GM08714 (cell line): ENCODE results near the gene HNRNPH1.
A peak's percentile ranks its signal among the peaks of the same experiment; 100 is the strongest.

ENCODE experiments used
- H3K4me3 ChIP-seq: fragments of 200-500 bp; sonication (Bioruptor generic); 2 replicates; pipeline ENCODE4 v1.5.1; 2014; ENCODE audit warnings: mild to moderate bottlenecking, low read length, inconsistent platforms
- ZNF274 ChIP-seq: IDR thresholded peaks from 2 replicates; pipeline ENCODE4 v1.6.1; 2012; ENCODE audit warnings: mild to moderate bottlenecking, low read depth, low read length

HNRNPH1 gene

GRCh38 chr5:179624841-179625271, 1.4 kb upstream of the HNRNPH1 start:
- TF ChIP-seq ZNF274: no peak
- peak overlapping the region; percentile 64; the same call in 1 of the 2 replicates for H3K4me3 ChIP-seq

- TF ChIP-seq ZNF274: no peak
- peak overlapping the region; percentile 64 for H3K4me3 ChIP-seq
Observed at GRCh38 chr5:179623906-179624741, 653 bp upstream of the HNRNPH1 start.

GRCh38 chr5:179621551-179622214, 1.8 kb downstream of the HNRNPH1 start:
- no peak for TF ChIP-seq ZNF274
- peak overlapping the region; percentile 100 for H3K4me3 ChIP-seq

GRCh38 chr5:179620703-179621350, 2.6 kb downstream of the HNRNPH1 start:
- no peak for TF ChIP-seq ZNF274
- peak overlapping the region; percentile 100 for H3K4me3 ChIP-seq

GRCh38 chr5:179620293-179620692, 3.2 kb downstream of the HNRNPH1 start:
- TF ChIP-seq ZNF274: no peak
- H3K4me3 ChIP-seq: peak overlapping the region; percentile 100; the same call in 1 of the 2 replicates

GRCh38 chr5:179619776-179620175, 3.7 kb downstream of the HNRNPH1 start:
- H3K4me3 ChIP-seq: peak overlapping the region; percentile 100; the same call in 1 of the 2 replicates
- TF ChIP-seq ZNF274: no peak

- no peak for TF ChIP-seq ZNF274
- H3K4me3 ChIP-seq: peak overlapping the region; percentile 100
Observed at GRCh38 chr5:179618923-179619554, 4.4 kb downstream of the HNRNPH1 start.

- no peak overlapping the region for H3K4me3 ChIP-seq
- TF ChIP-seq ZNF274: no peak
Observed at GRCh38 chr5:179617930-179618329, 5.5 kb downstream of the HNRNPH1 start.

GRCh38 chr5:179616002-179616594, 7.4 kb downstream of the HNRNPH1 start:
- no peak for TF ChIP-seq ZNF274

GRCh38 chr5:179615203-179615602, 8.3 kb downstream of the HNRNPH1 start:
- no peak for TF ChIP-seq ZNF274
- no peak overlapping the region for H3K4me3 ChIP-seq

More at GRCh38 chr5:179616002-179616594, 7.4 kb downstream of the HNRNPH1 start:
- H3K4me3 ChIP-seq: no peak overlapping the region

- no peak overlapping the region for H3K4me3 ChIP-seq
- TF ChIP-seq ZNF274: no peak
Observed at GRCh38 chr5:179614745-179615144, 8.7 kb downstream of the HNRNPH1 start.

GRCh38 chr5:179613460-179614071, 9.9 kb downstream of the HNRNPH1 start:
- H3K4me3 ChIP-seq: no peak overlapping the region
- TF ChIP-seq ZNF274: no peak

GRCh38 chr5:179612577-179613459, 10.7 kb downstream of the HNRNPH1 start:
- H3K4me3 ChIP-seq: no peak overlapping the region
- TF ChIP-seq ZNF274: no peak
